GM19328 (cell line): ENCODE data around the gene NKX2-8.
"Not testable (repeated sequence)": the region's sequence is repeated elsewhere in the genome, so short reads cannot be mapped to it uniquely, and the experiment has no call there.

Source experiments
- ATAC-seq: cut with Tn5 transposase; IDR thresholded peaks from one replicate; pipeline ENCODE4 v1.9.1; 2021; ENCODE audit warnings: mild to moderate bottlenecking, moderate library complexity; ENCODE audit not compliant: unreplicated experiment

NKX2-8 gene

GRCh38 chr14:36580141-36580855 lies 2.1 kb downstream of the NKX2-8 start:
- no peak for ATAC-seq

- no peak for ATAC-seq
These were observed 2.8 kb downstream of the NKX2-8 start for GRCh38 chr14:36579573-36580140.

GRCh38 chr14:36579001-36579555 lies 3.3 kb downstream of the NKX2-8 start:
- ATAC-seq = no peak

GRCh38 chr14:36570065-36570464 lies 12.3 kb downstream of the NKX2-8 start:
- ATAC-seq = no peak

GRCh38 chr14:36556811-36557433 lies 25.5 kb downstream of the NKX2-8 start:
- ATAC-seq = no peak

- ATAC-seq = no peak
These were observed 26.2 kb downstream of the NKX2-8 start for GRCh38 chr14:36555998-36556743.

- ATAC-seq = no peak
These were observed 28.7 kb downstream of the NKX2-8 start for GRCh38 chr14:36553656-36554260.

- no peak for ATAC-seq
These were observed 31.5 kb downstream of the NKX2-8 start for GRCh38 chr14:36550899-36551298.

GRCh38 chr14:36544280-36544679 lies 38.1 kb downstream of the NKX2-8 start:
- not testable (repeated sequence) for ATAC-seq

GRCh38 chr14:36538051-36538450 lies 44.4 kb downstream of the NKX2-8 start:
- no peak for ATAC-seq
